ENCODE results near the gene ZC3H11A. TPM values are rescaled to one million over a fixed set of nuclear protein-coding genes. Genes with fewer than 3 reads are reported as not detected.
"Not testable (repeated sequence)": the region's sequence is repeated elsewhere in the genome, so short reads cannot be mapped to it uniquely, and the experiment has no call there.

The ZC3H11A gene
- total RNA-seq: 65.2 TPM

DNA sequence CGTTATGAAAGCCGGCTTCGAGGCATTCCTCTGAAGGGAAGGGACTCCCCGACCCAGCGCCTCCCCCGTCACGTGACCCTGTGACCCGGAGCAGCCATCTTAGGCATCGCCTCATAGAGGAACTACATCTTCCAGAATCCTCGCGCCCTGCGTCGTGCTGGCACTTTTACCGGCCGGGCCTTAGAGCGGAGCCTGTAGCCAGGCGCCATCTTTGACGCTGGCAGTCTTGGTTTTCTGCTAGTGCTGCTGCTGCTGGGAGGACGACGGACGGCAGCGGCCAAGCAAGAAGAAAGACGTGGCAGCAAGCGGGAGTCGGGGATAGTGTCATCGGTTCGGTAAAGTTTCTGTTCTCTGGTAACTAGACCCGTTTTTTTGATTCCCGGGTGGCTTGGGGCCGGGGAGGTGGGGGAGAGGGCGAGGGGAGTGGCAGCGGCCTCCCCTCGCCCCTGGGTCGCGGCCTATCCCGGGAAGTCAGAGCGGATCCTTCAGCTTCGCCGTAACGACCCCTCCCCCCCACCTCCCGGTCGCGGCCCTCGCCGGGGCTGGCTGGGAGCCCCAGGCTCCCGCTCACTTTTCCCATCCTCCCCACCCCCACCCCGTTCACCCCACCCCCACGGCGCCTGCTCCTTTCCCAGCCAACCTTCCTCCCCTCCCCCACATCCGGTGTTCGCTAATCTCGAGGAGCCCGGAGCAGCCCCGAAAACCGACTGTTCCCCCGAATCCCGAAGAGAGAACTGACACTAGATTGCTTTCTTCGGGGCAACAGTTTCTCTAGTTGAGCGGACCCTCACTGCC, at the start of gene ZC3H11A, which contains the start of gene ZBED6:
ZC3H11A (plus strand) TSS at position 183 of the 795 bp plus-strand sequence. CDS start 21,448 bp downstream, outside the sequence.
ZBED6 (plus strand) TSS at position 183 of the 795 bp plus-strand sequence. CDS start 1,900 bp downstream, outside the sequence.
- FAIRE-seq (peak; percentile 31), DNase-seq (ENCODE audit: low spot score in 2 of 2) (peak; percentile 83 to 91)

DNA sequence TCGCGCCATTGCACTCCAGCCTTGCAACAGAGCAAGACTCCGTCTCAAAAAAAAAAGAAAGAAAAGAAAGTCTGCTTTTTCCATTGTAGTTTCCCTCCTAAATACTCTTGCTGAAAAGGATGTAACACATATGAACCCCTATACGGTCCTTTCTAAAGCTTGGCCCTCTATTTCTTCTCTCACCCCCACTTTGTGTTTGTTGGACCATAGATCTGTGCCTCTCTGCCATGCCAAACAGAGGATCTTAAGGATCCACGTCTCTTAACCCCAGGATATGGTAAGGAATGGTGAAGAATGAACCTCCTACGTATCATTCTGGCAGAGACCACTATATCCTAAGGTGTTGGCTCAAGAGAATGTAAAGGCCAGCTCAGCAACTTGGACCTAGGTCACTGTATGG, 49.1 kb upstream of the ZC3H11A start:
- FAIRE-seq (no peak), DNase-seq (ENCODE audit: low spot score in 2 of 2) (no peak)

DNA sequence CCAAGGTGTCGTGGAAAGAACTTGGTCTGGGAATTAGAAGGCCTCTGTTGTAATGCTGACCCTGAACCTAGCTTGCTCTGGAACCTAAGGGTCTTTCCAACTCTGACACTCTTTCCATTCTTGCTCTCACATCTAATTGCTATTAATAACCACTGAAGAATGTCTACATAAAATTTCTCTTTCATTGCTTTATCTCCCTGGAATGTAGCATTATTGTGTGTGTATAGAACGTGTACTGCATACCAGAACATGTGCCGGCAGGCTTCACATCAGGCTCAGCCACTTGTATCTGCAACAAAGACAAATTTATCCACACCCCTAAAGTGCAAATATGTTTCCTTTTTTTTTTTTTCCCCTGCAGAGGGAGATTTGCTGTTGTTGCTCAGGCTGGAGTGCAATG, 44.4 kb upstream of the ZC3H11A start:
- FAIRE-seq: no peak
- DNase-seq (ENCODE audit: low spot score in 2 of 2): no peak

DNA sequence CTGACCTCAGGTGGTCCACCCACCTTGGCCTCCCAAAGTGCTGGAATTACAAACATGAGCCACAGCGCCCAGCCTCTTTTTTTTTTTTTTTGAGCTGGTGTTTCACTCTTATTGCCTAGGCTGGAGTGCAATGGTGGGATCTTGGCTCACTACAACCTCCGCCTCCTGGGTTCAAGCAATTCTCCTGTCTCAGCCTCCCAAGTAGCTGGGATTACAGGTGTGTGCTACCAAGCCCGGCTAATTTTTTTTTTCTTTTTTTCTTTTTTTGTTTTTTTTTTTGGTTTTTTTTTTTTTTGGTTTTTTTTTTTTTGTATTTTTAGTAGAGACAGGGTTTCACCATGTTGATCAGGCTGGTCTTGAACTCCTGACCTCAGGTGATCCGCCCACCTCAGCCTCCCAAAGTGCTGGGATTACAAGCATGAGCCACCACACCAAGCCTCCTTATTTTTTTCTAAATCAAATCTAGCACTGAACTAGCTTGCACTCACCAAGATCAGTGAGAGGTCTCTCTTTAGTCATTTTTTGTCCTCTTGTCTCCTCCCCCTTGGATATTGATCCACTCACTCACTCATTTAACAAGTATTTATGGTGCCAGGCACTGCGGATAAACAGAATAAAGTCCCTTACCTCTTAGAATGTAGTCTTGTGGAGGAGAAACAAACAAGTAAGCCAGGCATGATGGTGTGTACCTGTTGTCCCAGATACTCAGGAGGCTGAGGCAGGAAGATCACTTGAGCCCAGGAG, 43.6 kb upstream of the ZC3H11A start:
- not testable (repeated sequence) for DNase-seq (ENCODE audit: low spot score in 2 of 2); FAIRE-seq

DNA sequence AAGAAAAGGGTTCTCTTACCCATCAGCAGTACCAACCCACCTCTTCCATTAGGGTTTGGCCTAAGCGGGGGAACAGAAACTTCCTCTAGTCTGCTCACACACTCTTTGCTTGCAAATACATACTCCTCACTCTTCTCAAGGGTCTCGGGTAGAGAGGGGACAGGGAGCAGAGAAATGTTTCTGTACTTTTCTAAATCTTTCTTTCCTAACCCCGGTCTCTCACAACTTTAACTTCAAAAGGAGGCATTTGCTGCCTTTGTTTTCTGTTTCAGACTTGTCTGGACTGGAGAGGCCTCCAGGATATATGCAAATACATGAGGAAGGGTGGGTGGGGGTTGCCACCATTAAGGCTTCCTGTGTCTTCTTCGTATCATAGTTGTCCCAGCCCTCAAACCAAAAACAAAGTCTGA, 41.0 kb upstream of the ZC3H11A start:
- DNase-seq (ENCODE audit: low spot score in 2 of 2): no peak
- FAIRE-seq: no peak

DNA sequence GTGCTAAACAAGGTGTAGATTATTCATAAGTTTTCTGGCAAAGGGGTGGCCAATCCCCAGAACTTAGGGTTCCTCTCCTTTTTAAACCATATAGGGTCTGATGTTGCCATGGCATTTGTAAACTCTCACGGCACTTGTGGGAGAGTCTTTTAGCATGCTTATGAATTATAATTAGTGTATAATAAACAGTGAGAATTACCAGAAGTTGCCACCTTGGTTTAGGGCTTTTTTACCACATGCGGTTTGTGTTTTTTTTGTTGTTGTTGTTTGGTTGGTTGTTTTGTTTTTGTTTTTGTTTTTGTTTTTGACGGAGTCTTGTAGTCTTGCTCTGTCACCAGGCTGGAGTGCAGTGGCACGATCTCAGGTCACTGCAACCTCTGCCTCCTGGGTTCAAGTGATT, 39.4 kb upstream of the ZC3H11A start:
- FAIRE-seq (no peak), DNase-seq (ENCODE audit: low spot score in 2 of 2) (no peak)

DNA sequence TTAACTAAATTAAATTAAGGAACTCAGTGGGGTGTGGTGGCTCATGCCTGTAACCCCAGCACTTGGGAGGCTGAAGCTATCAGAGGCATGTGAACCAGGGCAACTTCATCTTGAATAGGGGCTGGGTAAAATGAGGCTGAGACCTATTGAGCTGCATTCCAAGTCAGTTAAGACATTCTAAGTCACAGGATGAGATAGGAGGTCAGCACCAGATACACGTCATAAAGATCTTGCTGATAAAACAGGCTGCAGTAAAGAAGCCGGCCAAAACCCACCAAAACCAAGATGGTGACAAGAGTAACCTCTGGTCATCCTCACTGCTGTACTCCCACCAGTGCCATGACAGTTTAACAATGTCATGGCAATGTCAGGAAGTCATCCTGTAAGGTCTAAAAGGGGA, 36.7 kb upstream of the ZC3H11A start:
- FAIRE-seq; DNase-seq (ENCODE audit: low spot score in 2 of 2): not testable (repeated sequence)

DNA sequence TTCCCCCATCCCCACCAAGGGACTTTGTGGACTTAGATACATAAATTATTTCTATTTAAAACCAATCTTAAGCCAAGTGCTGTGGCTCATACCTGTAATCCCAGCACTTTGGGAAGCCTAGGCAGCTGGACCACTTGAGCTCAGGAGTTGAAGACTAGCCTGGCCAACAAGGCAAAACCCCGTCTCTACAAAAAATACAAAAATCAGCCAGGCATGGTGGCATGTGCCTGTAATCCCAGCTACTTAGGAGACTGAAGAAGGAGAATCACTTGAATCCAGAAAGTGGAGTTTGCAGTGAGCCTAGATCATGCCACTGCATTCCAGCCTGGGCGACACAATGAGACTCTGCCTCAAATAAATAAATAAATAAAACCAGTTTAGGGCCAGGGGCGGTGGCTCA, 34.9 kb upstream of the ZC3H11A start:
- FAIRE-seq (no peak), DNase-seq (ENCODE audit: low spot score in 2 of 2) (no peak)

DNA sequence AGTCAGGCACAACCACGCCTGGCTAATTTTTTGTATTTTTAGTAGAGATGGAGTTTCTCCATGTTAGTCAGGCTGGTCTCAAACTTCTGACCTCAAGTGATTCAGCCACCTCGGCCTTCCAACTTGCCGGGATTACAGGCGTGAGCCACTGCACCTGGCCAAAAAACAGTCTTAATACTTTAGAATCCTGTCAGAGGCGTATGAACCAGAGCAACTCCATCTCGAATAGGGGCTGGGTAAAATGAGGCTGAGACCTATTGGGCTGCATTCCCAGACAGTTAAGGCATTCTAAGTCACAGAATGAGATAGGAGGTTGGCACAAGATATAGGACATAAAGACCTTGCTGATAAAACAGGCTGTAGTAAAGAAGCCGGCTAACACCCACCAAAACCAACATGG, 33.5 kb upstream of the ZC3H11A start:
- not testable (repeated sequence) for FAIRE-seq; DNase-seq (ENCODE audit: low spot score in 2 of 2)

DNA sequence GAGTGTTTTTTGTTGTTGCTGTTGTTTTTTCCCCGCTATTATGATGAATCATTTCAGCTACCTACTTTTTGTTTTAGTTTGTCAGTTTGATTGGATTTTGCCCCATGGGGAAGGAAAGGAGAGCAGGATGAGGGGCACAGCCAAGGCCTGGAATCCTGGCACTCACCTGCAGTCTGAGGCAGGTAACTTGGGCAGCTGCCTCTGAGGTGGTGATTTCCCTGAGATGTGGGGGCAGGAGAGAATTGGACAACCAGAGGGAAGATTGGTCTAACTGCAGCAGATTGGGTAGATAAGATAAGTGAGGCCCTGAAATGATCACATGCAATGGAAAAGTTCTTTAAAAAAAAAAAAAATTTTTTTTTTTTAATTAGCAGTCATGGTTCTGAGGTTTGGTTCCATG, 31.9 kb upstream of the ZC3H11A start:
- FAIRE-seq (no peak), DNase-seq (ENCODE audit: low spot score in 2 of 2) (no peak)

DNA sequence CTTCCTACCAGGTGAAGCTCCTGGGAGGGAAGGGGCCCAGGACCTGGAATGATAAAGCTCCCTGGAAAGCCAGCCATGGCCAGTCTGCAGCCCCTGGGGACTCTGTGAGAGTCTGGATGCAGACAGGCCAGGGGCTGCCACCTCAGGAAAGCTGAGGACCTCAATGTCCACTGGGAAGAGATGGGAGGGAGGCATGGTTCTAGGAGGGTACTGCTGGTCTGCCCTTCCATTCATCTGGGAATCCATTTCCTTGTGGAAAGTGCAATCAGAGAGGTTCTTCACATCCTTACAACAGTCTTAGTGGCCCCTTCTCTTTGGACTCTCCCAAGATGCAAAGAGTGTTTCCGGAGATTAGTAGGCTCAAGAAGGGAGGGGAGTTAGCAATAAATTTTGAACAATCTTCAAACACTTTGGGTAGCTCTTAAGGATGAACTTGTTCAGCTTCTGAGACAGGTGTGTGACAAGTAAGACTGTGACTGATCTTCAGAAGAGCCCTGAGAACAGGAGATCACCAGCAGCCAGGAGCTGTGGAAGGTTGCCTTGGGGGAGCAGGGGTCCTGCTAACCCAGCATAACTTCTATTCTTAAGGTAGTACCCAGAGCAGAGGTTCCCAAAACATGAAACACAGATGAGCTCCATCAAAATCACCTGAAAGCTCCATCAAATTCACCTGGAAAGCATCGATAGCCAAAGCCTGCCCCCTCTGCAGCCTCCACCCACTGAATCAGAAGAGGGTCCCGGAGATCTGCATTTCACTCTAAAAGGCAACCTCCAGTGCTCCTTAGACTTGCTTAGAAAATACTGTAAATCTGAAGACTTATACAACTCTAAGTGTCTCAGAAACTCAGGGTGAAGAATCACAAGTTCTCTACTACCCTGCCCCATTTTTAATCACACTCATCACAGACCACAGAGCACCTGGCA, 31.1 kb upstream of the ZC3H11A start:
- FAIRE-seq (no peak), DNase-seq (ENCODE audit: low spot score in 2 of 2) (no peak)

DNA sequence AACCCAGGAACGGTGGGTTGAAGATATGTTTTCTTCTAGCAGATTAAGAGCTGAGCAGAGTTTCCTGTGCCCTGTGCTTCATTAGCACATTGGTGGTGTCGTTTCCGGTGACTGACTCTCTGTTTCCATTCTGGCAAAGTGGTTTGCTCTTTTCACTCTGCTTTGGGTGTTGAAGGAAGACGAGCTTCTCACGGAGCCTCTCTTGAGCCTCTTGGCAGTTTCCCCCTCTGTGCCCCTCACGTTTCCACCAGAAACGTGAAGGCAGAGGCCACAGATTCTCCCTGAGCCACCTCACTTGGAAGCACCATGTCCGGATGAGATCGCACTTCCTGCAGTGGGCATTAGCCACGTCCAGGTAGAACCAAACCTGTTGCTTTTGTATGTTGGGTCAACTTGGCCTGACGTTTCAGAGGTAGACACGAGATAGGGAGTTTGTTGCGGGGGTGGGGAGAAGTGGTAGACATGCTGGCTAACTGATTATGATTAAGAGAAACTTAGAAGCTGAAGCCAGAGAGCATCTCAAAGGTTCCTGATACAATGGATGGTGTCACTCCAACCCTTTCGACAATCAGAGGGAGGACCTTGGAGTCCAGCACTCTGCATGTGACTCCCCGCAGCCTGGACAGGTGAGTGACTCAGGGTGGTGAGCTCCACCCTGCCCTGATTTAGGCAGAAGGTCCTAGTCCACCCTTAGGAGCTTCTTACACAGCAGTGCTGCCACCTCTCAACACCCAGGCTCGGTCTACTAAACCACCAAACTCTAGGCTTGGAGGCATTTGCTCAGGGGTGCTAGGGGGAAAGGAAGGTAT, 30.2 kb upstream of the ZC3H11A start, which contains the start of gene LAX1:
LAX1 (plus strand) TSS at position 155 of the 809 bp plus-strand sequence; CDS start at position 538, 383 bp downstream.
- DNase-seq (ENCODE audit: low spot score in 2 of 2) (no peak), FAIRE-seq (no peak)

DNA sequence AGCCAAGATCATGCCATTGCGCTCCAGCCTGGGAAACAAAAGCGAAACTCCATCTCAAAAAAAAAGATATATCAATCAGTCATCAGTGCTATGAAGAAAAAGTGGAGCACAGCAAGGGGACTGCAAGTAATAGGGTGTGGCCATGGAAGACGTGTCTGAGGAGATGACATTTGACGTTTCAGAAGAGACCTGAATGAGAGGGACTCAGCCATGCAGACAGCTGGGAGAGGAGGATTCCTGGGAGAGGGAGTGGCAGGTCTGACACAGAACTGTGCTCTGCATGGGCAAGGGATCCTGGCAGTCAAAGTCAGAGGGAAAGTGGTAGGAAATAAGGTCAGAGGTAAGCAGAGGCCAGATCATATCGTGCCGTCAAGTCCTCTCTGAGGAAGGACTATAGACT, 27.2 kb upstream of the ZC3H11A start:
- FAIRE-seq: no peak

DNA sequence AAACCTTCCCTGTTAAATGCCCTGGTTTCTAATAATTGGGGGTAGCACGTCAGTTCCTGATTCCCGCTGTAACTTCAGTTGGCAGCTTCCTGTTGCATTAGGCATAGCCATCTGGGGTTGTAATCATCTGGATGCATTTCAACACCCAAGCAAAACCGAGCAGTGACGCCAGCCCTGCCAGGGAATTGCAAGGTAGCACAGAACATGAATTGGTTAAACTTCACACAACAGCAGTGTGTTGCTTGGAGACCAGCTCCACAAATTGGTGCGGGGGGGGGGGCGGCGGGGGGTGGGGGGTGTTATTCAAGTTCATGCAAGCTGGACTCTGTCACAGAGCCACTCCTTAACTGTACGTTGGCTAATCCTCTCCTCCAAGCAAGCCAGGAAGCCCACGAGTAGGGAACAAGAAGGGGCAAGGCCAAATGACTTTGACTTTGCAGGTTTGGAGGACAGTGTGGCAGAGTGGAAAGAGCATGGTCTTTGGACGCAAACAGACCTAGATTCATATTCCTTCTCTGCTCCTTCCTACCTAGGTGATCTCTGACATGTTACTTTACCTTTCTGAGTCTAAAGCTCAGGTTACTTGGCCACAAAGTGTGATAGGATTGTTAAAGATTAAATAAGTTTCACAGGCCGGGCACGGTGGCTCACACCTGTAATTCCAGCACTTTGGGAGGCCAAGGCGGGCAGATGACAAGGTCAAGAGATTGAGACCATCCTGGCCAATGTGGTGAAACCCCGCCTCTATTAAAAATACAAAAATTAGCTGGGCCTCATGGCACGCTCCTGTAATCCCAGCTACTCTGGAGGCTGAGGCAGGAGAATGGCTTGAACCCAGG, 25.7 kb upstream of the ZC3H11A start:
- FAIRE-seq (no peak), DNase-seq (ENCODE audit: low spot score in 2 of 2) (peak in 1 of 2 donors; percentile 62)

More for the DNA sequence above, 27.2 kb upstream of the ZC3H11A start:
- DNase-seq (ENCODE audit: low spot score in 2 of 2): no peak

DNA sequence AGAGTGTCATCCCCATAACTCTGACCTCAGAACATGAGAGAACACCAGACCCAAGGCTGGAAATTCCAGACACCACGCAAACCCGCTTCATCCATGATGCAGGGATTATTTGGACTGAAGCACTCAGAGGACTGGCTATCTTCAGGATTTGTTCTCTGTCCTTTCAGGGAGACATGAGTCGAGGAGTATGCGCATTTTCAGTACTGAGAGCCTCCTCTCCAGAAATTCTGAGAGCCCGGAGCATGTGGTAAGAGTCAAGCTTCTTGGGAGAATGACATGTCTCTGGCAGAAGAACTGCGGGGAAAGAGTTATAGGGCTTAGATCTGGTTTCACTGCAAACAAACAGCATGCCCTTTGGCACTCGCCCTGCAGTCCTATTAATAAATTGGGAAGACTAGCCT, 23.5 kb upstream of the ZC3H11A start:
- FAIRE-seq (no peak), DNase-seq (ENCODE audit: low spot score in 2 of 2) (no peak)

DNA sequence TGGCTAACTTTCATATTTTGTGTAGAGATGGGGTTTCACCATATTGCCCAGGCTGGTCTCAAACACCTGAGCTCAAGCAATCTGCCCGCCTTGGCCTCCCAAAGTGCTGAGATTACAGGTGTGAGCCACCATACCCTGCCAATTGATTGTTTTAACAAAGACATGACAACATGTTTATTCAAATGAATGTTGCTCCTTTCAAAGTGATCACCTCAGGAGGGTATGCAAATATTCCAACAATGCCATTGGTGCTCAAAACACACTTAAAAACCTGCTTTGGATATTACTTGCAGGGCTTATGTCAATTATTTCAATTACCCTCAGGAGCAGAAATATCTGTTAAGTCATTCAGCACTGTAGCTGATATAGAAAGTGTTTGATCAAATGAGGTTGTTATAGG, 22.6 kb upstream of the ZC3H11A start:
- DNase-seq (ENCODE audit: low spot score in 2 of 2): no peak
- no peak for FAIRE-seq

DNA sequence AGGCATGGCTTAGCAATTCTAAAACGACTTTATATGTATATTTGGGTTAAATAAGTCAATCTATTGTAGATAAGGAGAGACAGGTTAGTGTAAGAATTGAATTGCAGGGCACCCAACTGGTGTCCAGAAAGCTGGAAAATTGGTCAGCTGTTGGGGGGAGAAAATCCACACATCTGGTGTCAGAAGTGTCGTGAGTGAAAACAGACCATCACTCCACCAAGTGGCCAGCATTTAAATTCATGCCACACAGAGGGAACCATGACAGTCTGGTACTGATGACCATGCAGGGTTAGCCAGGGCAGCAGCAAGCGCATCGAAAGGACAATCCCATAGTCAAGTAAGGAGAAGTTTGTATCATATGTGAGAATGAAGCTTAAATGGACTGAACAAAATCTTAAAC, 18.8 kb upstream of the ZC3H11A start:
- FAIRE-seq (no peak), DNase-seq (ENCODE audit: low spot score in 2 of 2) (peak in 1 of 2 donors; percentile 31)

DNA sequence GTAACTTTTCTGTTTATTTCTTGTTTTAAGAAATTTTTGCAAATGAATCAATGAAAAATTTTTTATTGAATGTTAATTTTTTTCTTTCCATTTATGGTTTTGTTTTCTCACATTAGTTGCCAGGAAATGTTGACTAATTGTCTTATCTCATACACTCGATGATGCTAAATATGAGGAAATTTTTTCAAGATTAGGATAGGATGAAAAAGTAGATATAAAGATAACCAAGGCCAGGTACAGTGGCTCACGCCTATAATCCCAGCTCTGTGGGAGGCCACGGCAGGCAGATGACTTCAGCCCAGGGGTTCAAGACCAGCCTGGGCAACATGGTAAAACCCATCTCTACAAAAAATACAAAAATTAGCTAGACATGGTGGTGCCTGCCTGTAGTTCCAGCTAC, 17.8 kb upstream of the ZC3H11A start:
- FAIRE-seq: no peak
- DNase-seq (ENCODE audit: low spot score in 2 of 2): no peak

DNA sequence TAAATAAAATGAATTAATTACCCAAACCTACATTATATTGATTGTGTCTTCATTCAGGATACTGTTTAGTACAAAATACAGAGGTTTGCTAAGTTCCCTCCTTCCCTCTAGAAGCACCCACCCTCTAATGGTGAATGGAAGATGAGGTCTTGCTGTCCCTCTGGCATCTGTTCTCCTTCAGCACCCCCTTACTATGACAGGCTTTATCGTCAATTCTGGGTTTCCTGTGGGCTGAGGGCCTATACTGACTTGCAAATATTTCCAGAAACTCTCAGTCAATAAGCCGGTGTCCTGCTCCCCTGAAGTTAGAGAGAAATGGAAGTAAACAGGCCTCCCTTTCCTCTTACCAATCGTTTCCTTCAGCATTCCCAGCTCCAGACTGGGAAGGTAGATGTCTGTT, 17.3 kb upstream of the ZC3H11A start:
- FAIRE-seq: no peak
- no peak for DNase-seq (ENCODE audit: low spot score in 2 of 2)
